ENCODE data around the gene AMT. TPM values are rescaled to one million over a fixed set of nuclear protein-coding genes. Genes with fewer than 3 reads are reported as not detected.

AMT gene, protein sequence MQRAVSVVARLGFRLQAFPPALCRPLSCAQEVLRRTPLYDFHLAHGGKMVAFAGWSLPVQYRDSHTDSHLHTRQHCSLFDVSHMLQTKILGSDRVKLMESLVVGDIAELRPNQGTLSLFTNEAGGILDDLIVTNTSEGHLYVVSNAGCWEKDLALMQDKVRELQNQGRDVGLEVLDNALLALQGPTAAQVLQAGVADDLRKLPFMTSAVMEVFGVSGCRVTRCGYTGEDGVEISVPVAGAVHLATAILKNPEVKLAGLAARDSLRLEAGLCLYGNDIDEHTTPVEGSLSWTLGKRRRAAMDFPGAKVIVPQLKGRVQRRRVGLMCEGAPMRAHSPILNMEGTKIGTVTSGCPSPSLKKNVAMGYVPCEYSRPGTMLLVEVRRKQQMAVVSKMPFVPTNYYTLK
- total RNA-seq (2014; rRNA removed; shearing (Covaris generic)): 0.97 and 3.9 TPM in 2 replicates

DNA sequence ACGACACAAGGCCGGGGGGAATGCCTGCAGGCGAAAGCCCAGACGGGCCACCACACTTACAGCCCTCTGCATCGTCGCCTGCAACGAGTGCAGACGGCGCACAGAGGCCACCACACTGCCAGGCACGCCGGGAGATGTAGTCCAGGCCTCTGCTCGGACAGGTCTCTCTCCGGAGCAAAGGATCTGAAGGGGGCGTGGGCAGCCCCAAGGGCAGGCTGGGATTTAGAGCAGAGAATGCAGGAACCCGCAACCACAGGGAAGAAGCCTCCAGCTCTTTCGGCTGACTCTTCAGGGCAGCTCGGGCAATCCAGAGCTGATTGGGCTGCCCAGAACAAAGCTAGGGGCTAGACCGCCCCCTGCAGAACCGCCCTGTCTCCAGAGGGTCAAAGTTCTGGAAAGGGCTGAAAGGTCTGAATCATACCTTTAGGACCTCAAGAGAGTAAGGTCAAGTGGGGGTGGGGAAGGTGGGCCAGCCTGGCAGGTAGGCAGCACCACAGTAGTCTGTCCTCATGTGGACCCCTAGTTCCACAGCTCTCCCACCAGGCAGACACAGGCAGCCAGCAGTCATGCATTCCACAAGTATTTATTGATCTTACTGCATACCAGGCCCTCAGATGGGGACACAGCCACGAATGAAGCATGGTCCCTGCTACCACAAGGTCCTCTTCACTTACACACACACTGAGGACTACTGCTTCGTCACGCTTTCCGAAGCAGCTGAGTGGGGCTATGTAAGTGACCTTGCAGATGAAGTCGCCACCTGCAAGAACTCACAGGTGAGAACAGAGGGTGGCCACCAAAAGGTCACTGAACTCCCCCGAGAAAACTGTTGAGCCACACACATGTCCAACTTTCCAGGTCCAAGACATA, at the start of gene AMT:
Gene AMT, minus strand, starts transcription at position 95 of the 870 bp plus-strand sequence. Its CDS starts 23 bp downstream, at position 72.
- peak; percentile 7 for DNase-seq (ENCODE audit: low spot score)

DNA sequence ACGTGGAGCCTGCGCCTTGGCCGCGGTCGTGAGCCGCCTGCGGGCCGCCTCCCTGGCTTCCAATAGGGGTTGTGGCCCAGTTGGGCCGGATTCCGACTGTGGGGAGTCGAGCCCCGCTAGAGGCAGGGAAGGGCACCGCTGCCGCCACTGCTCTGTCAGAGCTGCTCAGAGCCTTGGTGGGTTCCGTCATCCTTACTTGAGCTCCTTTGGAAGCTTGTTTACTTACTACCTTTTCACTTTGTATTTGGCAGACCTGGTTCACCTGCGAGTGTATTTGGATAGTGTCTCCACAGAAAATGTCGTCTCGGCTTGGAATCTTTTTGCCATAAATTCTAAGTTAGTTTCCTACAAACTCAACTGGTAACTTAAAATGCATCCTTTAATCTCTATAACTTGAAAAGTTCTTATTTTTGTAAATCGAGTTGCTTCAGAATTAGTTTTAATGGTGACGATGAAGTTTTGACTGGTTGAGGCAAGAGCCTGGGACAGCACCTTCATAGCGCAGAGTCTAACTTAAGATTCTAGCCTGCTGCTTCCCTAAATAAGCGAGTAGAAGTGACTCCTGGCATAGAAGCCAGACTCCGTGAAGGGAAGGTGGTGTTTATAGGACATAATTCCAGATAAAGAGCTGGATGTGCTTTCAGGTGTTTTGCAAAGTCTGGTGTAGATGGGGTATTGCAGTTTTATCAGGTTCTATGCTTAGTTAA, 48.6 kb upstream of the AMT start:
- peak; percentile 14 for DNase-seq (ENCODE audit: low spot score)

DNA sequence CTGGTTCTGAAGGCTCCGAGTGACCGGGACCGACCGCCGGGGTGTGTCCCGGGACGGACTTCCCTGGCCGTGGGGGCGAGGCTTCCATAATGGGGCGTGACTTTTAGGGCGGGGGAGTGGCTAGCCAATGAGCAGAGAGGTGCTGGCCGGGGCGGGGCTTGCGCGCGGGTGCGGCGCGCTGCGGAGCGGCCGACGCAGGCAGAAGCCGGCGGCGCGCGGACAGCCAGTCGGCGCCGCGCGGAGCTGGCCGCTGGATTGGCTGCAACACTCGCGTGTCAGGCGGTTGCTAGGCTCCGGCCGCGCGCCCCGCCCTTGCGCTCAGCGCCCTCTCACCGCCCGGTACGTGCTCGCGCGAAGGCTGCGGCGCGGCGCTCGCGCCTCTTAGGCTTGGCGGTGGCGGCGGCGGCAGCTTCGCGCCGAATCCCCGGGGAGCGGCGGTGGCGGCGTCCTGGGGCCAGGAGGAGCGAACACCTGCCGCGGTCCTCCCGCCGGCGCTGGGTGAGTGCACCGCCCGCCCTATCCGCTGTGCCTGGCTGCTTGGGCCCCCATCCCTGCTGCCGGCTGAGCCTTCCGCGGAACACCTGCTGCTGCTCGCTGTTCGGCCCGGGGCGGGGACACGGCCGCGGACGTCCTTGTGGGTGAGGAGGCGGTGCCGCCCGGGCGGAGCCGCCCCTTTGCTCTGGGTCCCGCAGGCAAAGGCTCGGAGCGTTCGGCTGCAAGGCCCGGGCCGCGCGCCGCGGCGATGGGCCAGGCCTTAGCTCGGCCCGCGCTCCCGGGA, 47.9 kb upstream of the AMT start, which contains the start of gene DAG1:
Gene DAG1, plus strand, starts transcription at position 332 of the 778 bp plus-strand sequence. CDS start 40,268 bp downstream, outside the sequence.
- peak; percentile 94 for DNase-seq (ENCODE audit: low spot score)

DNA sequence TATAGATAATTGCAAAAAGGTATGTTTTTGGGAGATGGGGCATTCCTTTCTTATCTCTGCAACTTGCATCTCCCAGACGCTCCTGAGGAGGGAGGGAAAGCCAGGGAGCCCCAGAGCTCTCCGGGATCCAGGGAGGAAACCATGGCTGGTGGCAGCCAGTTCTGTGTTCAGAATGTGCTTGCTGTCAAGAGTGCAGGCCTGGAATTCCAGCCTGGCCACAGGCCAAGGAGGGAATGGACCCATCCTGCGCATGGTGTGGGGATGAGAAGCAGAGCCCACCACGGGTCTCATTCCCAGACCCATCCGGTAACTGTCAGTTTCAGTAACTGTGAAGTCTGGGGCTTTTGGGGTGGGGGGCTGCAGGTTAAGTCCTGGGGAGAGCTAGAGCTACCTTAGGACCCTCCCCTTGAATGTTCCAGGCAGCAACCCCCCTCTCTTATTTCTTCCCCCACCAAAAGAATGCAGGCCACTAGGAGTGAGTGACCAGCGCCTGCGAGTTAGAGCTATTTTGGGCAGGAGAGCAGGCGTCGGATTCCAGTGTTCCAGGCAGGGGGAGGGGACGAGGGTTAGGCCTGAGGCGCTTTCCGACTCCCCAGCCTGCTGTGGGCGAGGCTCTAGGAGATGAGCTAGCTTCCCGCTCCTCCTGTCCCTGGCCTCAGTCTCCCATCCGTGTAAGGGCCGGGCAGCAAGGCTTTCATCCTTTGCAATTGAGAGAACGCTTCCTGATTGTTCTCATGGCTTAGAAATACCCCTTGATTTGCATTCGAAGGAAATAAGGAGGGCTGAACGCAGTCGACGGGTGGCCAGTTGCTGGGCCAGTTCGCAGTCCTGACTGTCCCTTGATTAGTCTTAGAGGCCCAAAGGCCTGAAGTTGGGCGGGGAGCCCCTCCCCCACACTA, 47.0 kb upstream of the AMT start:
- peak; percentile 56 for DNase-seq (ENCODE audit: low spot score)

DNA sequence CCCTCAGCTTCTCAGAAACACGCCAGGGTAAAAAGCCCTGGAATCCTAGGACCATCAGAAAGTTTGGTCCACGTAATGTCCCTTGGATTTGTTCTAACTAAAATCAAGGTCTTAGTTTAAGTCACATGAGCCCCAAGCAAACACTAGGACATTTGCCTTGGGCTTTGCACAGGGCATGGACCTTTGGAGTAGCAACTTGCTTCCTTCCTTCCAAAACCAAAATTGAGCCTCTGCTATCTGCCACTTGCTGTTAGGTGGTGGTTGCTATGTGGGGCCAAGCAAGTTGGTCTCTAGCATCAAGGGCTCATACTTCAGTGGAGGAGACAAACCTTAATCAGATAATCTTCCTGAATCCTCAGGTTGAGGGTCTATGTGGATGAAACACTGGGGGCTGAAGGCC, 43.8 kb upstream of the AMT start:
- DNase-seq (ENCODE audit: low spot score): no peak

DNA sequence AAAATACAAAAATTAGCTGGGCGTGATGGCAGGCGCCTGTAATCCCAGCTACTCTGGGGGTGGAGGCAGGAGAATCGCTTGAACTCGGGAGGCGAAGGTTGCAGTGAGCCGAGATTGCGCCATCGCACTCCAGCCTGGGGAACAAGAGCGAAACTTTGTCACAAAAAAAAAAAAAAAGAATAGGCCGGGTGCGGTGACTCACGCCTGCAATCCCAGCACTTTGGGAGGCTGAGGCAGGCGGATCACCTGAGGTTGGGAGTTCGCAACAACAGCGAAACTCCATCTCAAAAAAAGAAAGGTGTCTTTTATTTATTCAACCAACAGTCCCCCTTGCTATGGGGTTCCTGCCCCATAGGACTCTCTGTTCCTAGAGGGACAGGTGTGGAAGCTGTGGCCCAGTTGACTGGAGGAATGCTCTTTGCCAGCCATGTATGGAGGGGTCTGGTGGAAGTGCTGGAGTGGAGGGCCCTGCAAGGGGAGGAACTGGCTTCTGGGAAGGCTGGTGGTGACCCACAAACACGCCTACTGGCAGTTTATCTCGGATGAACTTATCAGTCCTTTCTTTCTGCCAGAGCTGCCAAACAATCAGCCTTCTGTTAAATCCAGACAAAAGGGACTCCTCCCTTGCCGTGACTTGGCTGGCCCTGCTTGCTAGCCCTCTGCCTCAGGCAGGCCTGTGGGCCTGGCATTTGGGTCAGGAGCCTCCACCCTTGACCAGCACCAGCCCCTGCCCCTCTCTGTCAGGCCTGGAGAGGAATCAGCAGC, 43.2 kb upstream of the AMT start:
- DNase-seq (ENCODE audit: low spot score): no peak

DNA sequence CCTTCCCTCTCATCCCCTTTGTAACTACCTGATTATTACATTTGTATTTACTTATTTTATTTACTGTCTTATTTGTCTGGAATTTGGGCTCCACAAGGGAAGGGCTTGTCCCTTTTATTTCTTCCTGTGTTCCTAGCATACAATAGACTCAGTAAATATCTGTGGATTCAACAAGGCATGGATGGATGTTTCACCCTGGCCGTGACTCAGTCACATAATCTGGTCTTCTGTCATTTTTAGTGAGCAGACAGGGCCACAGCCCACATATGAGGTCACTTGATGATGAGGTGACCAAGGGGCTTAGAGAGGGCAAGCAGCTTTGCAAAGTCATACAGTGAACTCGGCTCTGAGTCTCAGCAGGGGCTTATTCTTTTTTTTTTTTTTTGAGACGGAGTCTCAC, 39.9 kb upstream of the AMT start:
- DNase-seq (ENCODE audit: low spot score): no peak

DNA sequence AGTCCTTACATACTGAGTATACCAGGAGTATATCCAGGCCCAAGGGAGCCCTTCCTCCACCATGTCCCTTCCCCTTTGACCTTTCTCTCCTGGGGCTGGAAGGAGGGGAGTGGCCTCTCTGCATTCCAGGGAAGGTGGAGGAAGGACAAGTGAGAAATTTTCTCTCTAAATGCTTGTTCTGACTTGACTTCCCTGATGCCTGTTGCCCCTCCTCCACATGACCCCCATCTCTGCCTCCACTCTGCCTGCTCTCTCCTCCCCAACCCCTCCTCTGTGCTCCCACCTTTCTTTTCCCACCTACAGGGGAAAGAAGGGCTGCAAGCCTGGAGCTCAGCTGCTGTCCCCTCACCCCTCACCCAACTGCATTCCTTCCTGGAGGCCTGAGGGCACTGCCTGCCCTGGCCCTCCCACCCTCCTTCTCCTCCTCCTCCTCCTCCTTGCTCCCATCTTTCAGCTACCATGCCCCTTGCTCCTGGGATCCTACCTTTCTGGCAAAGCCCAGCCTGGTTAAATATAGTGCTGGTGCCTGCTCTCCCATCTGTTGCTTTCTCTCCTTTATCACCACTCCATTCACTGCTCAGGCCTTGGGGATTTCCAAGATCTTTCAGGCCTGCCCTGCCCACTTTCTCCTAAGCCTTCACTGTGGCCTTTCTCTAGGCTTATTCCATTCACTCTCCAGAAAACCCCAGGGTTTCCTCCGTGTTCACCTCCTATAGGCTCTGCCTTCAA, 39.3 kb upstream of the AMT start:
- DNase-seq (ENCODE audit: low spot score): no peak

DNA sequence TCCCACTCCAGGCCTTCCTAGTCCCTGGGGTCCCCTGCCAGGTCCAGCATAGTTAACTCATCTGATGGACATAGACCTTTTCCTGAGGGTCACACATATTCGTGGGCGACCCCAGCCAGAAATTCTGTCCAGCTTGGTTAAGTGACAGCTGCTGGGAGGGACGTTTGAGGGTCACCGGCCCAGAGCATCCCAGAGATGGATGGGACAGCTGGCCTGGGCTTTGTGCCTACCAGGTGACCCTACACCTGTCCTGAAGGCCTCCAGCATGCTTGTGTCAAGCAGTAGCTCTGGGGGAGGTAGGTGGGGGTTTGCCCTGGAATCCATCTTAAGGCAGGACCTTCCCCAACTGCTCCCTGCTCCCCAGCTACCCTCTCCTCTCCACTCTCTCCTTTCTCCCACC, 38.7 kb upstream of the AMT start:
- DNase-seq (ENCODE audit: low spot score): no peak

DNA sequence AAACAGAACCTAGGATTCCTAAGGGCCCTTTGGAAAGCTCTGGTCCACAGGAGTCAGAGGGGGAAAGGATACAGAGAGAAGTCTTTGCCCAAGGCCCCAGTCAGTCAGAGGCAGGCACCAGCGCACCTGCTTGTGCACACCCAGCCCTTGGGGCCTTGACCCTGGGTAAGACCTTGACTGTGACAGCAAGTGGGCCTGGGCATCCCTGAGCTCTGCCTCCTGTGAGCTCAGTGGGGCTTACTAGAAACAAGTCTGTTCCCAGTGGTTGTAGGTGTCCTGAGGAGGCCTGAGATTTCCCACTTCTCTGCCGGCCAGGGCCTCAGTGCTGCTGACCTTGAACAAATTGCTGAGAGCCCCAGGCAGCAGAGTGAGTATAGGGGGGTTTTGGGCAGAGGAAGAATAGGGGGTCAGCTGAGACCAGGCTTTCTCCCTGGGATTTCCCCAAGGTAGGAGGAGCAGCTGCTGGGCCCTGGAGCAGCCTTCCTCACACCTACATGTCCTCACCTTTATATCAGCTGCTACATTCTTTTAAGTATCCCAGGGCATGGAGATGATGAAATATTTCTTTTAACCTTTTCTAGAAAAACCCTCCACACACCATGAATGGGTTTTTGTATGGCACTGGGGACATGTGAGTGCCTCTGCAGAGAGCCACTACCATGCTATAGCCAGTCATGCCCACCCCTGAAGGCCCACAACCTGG, 38.1 kb upstream of the AMT start:
- no peak for DNase-seq (ENCODE audit: low spot score)

DNA sequence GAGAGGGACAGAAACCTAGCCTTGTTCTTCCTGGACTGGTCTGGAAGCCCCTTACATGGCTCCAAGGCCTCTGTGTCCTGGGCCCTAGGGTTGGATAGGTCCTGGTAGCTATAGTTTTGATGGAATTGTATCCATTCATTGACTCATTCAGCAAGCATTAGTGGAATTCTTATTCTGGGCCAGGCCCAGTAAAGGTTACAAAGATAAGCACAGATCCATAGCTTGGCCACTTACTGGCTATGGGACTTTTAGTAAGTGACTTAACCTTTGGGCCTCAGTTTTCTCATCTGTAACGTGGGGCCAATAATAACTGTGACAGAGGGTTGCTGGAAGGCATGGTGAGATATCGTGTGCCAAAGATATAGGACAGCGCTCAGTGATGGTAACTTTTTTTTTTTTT, 34.2 kb upstream of the AMT start:
- DNase-seq (ENCODE audit: low spot score): no peak

DNA sequence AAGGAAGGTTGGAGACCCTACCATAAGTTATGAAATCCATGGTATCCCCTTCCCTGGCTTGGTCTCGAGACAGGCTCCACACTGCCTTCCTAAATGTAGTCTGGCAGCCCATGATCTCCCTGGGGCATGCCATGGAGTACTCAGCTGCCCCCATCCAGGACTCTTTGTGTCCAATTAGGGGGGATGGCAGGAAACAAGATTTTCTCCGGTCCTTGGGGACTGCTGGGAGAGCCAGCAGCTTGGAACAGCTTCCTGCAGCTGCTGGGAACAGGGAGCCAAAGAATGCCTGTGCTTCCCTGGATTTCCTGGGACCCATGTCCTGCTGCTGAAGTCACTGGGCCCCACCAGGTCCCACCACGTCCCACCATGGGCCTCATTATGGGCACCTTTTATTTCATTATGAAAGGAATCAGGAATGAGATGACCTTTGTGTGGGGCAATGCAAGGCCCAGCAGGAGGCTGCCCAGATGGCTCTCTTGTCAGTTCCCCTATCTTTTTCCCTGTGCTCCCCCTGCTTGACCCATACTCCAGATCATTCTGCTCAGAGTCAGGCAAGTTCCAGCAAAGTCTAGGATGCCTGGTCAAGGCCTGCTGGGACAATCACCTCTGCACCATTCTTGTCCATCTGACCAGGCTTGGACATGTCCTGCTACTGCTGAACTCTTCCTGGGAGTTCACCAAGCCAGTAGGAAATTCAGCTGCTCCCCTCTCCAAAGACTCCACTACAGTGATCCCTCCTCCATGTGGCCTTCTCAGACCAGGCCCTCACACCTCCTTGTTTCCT, 32.8 kb upstream of the AMT start:
- DNase-seq (ENCODE audit: low spot score): no peak

DNA sequence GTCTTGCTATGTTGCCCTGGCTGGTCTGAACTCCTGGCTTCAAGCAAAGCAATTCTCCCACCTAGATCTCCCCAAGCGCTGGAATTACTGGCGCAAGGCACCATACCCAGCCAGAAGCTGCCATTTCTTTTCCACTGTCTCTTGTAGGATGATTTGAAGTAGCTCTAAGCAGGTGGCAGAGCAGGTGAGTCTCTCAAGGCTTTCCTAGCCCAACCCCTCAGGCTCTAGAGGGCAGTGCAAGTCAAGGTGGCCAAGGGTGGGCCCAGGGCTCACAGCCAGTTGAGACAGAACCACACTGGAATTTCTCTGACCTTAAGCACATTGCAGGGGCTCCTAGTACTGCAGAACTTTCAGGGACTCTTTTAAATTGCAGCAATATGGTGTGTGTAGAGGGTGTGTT, 32.2 kb upstream of the AMT start:
- peak; percentile 51 for DNase-seq (ENCODE audit: low spot score)

DNA sequence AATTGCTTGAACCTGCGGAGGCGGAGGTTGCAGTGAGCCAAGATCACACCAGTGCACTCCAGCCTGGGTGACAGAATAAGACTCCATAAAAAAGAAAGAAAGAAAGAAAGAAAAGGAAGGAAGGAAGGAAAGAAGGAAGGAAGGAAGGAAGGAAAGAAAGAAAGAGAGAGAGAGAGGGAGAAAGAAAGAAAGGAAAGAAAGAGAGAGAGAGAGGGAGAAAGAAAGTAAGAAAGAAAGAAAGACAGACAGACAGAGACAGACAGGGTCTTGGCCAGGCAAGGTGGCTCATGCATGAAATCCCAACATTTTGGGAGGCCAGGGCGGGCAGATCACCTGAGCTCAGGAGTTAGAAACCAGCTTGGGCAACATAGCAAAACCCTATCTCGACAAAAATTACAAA, 31.3 kb upstream of the AMT start:
- no peak for DNase-seq (ENCODE audit: low spot score)

DNA sequence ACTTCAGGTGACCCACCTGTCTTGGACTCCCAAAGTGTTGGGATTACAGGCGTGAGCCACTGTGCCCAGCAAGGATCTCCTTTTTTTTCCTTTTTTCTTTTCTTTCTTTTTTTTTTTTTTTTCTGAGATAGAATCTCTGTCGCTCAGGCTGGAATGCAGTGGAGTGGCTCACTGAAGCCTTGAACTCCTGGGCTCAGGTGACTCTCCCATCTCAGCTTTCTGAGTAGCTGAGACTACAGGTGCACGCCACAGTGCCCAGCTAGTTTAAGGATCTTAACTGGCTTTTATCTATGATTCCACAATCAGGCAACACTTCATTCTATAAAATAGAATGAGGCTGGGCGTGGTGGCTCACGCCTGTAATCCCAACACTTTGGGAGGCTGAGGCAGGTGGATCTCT, 23.1 kb upstream of the AMT start:
- no peak for DNase-seq (ENCODE audit: low spot score)

DNA sequence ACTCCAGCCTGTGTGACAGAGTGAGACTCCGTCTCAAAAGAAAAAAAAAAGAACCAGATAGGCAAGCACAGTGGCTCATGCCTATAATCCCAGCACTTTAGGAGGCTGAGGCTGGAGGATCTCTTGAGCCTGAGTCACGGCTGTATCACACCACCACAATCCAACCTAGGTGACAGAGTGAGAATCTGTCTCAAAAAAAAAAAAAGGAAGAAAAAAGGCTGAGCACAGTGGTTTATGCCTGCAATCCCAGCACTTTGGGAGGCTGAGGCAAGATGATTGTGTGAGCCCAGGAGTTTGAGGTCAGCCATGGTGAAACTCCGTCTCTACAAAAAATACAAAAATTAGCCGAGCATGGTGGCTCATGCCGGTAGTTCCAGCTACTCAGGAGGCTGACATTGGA, 12.5 kb upstream of the AMT start:
- DNase-seq (ENCODE audit: low spot score): no peak

DNA sequence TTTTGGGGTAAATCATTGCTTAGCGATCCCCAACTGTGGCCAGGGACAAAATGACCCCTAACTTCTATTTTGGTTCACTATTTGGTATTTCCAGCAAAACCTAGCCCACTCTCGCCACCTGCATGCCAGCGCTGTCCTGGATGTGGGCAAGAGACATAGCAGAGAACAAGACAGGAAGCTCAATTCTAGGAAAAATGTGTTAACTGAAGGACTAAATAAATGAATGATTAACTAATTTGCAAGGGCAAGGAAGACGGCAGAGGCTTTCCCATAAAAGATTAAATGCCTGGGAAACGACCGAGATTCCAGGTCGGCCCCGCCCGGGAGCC, 6.4 kb upstream of the AMT start:
- DNase-seq (ENCODE audit: low spot score): no peak

Data from HT-29 (cell line).